HepG2 (cell line): ENCODE results near the gene TBXA2R. TPM values are rescaled to one million over a fixed set of nuclear protein-coding genes. Genes with fewer than 3 reads are reported as not detected.

Experiments used
- polyA plus RNA-seq, 8 experiments: library from polyadenylated mRNA; depleted of rRNA in 3 of 8; stranded (reverse) in 7 of 8; unstranded in 1 of 8; fragments of >200 nt; fragmentation: Illumina TruSeq in 4 of 8; extraction: Trizol in 4 of 8; gene quantifications; 2 replicates each; pipeline versions ENCODE4 v1.2.1 to v1.2.3, GENCODE V29; 2011 to 2016; ENCODE audit warnings: low read depth in 4 of 8, missing spikeins in 1 of 8, mixed read lengths in 1 of 8; ENCODE audit not compliant: insufficient read depth in 1 of 8
- small RNA-seq, 3 experiments: library from RNA; depleted of rRNA; stranded (forward); fragments of <200 nt; gene quantifications; one replicate each; pipeline ENCODE3, GENCODE V24; 2012; ENCODE audit warnings: low read depth in 2 of 3, low replicate concordance in 1 of 3; ENCODE audit not compliant: insufficient read length in 3 of 3, insufficient read depth in 2 of 3
- total RNA-seq, 5 experiments: library from RNA; depleted of rRNA; stranded (reverse); fragments of >200 nt; fragmentation: Illumina TruSeq; extraction: Trizol; gene quantifications; 2 replicates each; pipeline ENCODE4 v1.2.3, GENCODE V29; 2016; ENCODE audit warnings: low read depth in 1 of 5

Gene TBXA2R
- total and polyA plus RNA-seq, 2 of the 13 experiments (the other 11 are each of a cell fraction or from before 2014, with no cell fraction given) = 0.09 TPM; not detected in 1

Small RNA genes lying within 50 kb of the gene (small RNA-seq; reads per million reads assigned to genes)
- 0 to 0.97 (median 0) reads per million in 3 experiments for gene AC005786.1

Other genes with a start within 250 kb of the TBXA2R start
- 2.5 and 2.9 TPM in 2 replicates for gene NFIC, start 240.3 kb downstream of the TBXA2R start, total RNA-seq (2016; rRNA removed; fragmentation: Illumina TruSeq; extraction: Trizol)
- gene NFIC, start 240.3 kb downstream of the TBXA2R start, polyA plus RNA-seq (2011; rRNA removed) = 1.3 and 1.6 TPM in 2 replicates
- gene SMIM24, start 126.3 kb downstream of the TBXA2R start, total RNA-seq (2016; rRNA removed; fragmentation: Illumina TruSeq; extraction: Trizol) = 47.4 and 70.6 TPM in 2 replicates
- 9.0 and 11.2 TPM in 2 replicates for gene SMIM24, start 126.3 kb downstream of the TBXA2R start, polyA plus RNA-seq (2011; rRNA removed)
- not detected in 2 replicates for gene SMIM44, start 123.4 kb downstream of the TBXA2R start, total RNA-seq (2016; rRNA removed; fragmentation: Illumina TruSeq; extraction: Trizol)
- not detected in 2 replicates for gene SMIM44, start 123.4 kb downstream of the TBXA2R start, polyA plus RNA-seq (2011; rRNA removed)
- gene DOHH, start 106.2 kb downstream of the TBXA2R start, total RNA-seq (2016; rRNA removed; fragmentation: Illumina TruSeq; extraction: Trizol) = 10.3 and 13.7 TPM in 2 replicates
- 3.5 and 4.8 TPM in 2 replicates for gene DOHH, start 106.2 kb downstream of the TBXA2R start, polyA plus RNA-seq (2011; rRNA removed)
- gene FZR1, start 100.6 kb downstream of the TBXA2R start, total RNA-seq (2016; rRNA removed; fragmentation: Illumina TruSeq; extraction: Trizol) = 18.3 and 29.0 TPM in 2 replicates
- gene FZR1, start 100.6 kb downstream of the TBXA2R start, polyA plus RNA-seq (2011; rRNA removed) = 30.8 and 39.2 TPM in 2 replicates
- gene TEKTIP1, start 67.7 kb downstream of the TBXA2R start, total RNA-seq (2016; rRNA removed; fragmentation: Illumina TruSeq; extraction: Trizol) = not detected in 2 replicates
- not detected in 2 replicates for gene TEKTIP1, start 67.7 kb downstream of the TBXA2R start, polyA plus RNA-seq (2011; rRNA removed)
- gene MFSD12, start 49.3 kb downstream of the TBXA2R start, total RNA-seq (2016; rRNA removed; fragmentation: Illumina TruSeq; extraction: Trizol) = 14.0 and 29.1 TPM in 2 replicates
- gene MFSD12, start 49.3 kb downstream of the TBXA2R start, polyA plus RNA-seq (2011; rRNA removed) = 27.2 and 37.0 TPM in 2 replicates
- 23.0 and 29.2 TPM in 2 replicates for gene HMG20B, start 33.9 kb downstream of the TBXA2R start, total RNA-seq (2016; rRNA removed; fragmentation: Illumina TruSeq; extraction: Trizol)
- gene HMG20B, start 33.9 kb downstream of the TBXA2R start, polyA plus RNA-seq (2011; rRNA removed) = 23.9 and 24.8 TPM in 2 replicates
- gene GIPC3, start 21.4 kb downstream of the TBXA2R start, total RNA-seq (2016; rRNA removed; fragmentation: Illumina TruSeq; extraction: Trizol) = not detected in 2 replicates
- gene GIPC3, start 21.4 kb downstream of the TBXA2R start, polyA plus RNA-seq (2011; rRNA removed) = 0.05 and 0.08 TPM in 2 replicates
- 11.1 and 16.6 TPM in 2 replicates for gene CACTIN, start 19.9 kb upstream of the TBXA2R start, total RNA-seq (2016; rRNA removed; fragmentation: Illumina TruSeq; extraction: Trizol)
- gene CACTIN, start 19.9 kb upstream of the TBXA2R start, polyA plus RNA-seq (2011; rRNA removed) = 10.0 and 11.5 TPM in 2 replicates
- 4.3 and 5.2 TPM in 2 replicates for gene PIP5K1C, start 93.6 kb upstream of the TBXA2R start, total RNA-seq (2016; rRNA removed; fragmentation: Illumina TruSeq; extraction: Trizol)
- 3.6 and 4.8 TPM in 2 replicates for gene PIP5K1C, start 93.6 kb upstream of the TBXA2R start, polyA plus RNA-seq (2011; rRNA removed)
- gene TJP3, start 101.5 kb upstream of the TBXA2R start, total RNA-seq (2016; rRNA removed; fragmentation: Illumina TruSeq; extraction: Trizol) = 20.6 and 21.5 TPM in 2 replicates
- gene TJP3, start 101.5 kb upstream of the TBXA2R start, polyA plus RNA-seq (2011; rRNA removed) = 2.3 and 3.3 TPM in 2 replicates
- 12.9 and 14.3 TPM in 2 replicates for gene APBA3, start 154.8 kb upstream of the TBXA2R start, total RNA-seq (2016; rRNA removed; fragmentation: Illumina TruSeq; extraction: Trizol)
- gene APBA3, start 154.8 kb upstream of the TBXA2R start, polyA plus RNA-seq (2011; rRNA removed) = 14.2 and 18.7 TPM in 2 replicates
- 66.9 and 85.6 TPM in 2 replicates for gene MRPL54, start 155.8 kb upstream of the TBXA2R start, total RNA-seq (2016; rRNA removed; fragmentation: Illumina TruSeq; extraction: Trizol)
- 36.8 and 37.2 TPM in 2 replicates for gene MRPL54, start 155.8 kb upstream of the TBXA2R start, polyA plus RNA-seq (2011; rRNA removed)
- gene RAX2, start 165.4 kb upstream of the TBXA2R start, total RNA-seq (2016; rRNA removed; fragmentation: Illumina TruSeq; extraction: Trizol) = not detected in 2 replicates
- gene RAX2, start 165.4 kb upstream of the TBXA2R start, polyA plus RNA-seq (2011; rRNA removed) = not detected in 2 replicates
- gene MATK, start 179.5 kb upstream of the TBXA2R start, total RNA-seq (2016; rRNA removed; fragmentation: Illumina TruSeq; extraction: Trizol) = not detected in 2 replicates
- gene MATK, start 179.5 kb upstream of the TBXA2R start, polyA plus RNA-seq (2011; rRNA removed) = 0.09 TPM in 2 replicates